C4-2B (cell line): ENCODE results near the gene MACF1.

Experiments used
- ZFX ChIP-seq: fragments of 450-650 bp; IDR thresholded peaks from 2 replicates; pipeline ENCODE4 v1.6.1; 2017
- TF ChIP-seq, protein P1 (sequence below): fragments of 450-650 bp; conservative IDR thresholded peaks from 2 replicates; pipeline ENCODE4 v1.5.1; 2017; ENCODE audit warnings: mild to moderate bottlenecking

- TF ChIP-seq, protein P1, sequence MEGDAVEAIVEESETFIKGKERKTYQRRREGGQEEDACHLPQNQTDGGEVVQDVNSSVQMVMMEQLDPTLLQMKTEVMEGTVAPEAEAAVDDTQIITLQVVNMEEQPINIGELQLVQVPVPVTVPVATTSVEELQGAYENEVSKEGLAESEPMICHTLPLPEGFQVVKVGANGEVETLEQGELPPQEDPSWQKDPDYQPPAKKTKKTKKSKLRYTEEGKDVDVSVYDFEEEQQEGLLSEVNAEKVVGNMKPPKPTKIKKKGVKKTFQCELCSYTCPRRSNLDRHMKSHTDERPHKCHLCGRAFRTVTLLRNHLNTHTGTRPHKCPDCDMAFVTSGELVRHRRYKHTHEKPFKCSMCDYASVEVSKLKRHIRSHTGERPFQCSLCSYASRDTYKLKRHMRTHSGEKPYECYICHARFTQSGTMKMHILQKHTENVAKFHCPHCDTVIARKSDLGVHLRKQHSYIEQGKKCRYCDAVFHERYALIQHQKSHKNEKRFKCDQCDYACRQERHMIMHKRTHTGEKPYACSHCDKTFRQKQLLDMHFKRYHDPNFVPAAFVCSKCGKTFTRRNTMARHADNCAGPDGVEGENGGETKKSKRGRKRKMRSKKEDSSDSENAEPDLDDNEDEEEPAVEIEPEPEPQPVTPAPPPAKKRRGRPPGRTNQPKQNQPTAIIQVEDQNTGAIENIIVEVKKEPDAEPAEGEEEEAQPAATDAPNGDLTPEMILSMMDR, result no peak
- no peak for TF ChIP-seq ZFX
Measured at GRCh38 chr1:39214714-39214997, 10.2 kb downstream of the MACF1 start.
